H9 (cell line): ENCODE measurements around the gene CPD. TPM values are rescaled to one million over a fixed set of nuclear protein-coding genes. Genes with fewer than 3 reads are reported as not detected.

ENCODE experiments used
- DNase-seq: peaks from one replicate; pipeline ENCODE4 v3.0.0-alpha.2; 2017
- H2AFZ ChIP-seq: one replicate; pipeline ENCODE4 v1.6.1; 2013; ENCODE audit warnings: mild to moderate bottlenecking, low read length, control low read depth, moderate library complexity
- H2AK5ac ChIP-seq: 2 replicates; pipeline ENCODE4 v1.6.1; 2013; ENCODE audit warnings: low read length, control low read depth, mixed read lengths; ENCODE audit not compliant: insufficient read length
- H2BK120ac ChIP-seq: one replicate; pipeline ENCODE4 v1.6.1; 2013; ENCODE audit warnings: low read depth, mild to moderate bottlenecking, low read length, control low read depth, inconsistent platforms; ENCODE audit not compliant: poor library complexity, severe bottlenecking
- H2BK12ac ChIP-seq: 2 replicates; pipeline ENCODE4 v1.6.1; 2013; ENCODE audit warnings: low read length, control low read depth, mixed read lengths, low read depth; ENCODE audit not compliant: insufficient read length
- H2BK15ac ChIP-seq: 2 replicates; pipeline ENCODE4 v1.6.1; 2013; ENCODE audit warnings: low read depth, low read length, control low read depth
- H2BK20ac ChIP-seq: one replicate; pipeline ENCODE4 v1.6.1; 2013; ENCODE audit warnings: low read depth, mild to moderate bottlenecking, low read length, control low read depth, inconsistent platforms; ENCODE audit not compliant: poor library complexity, severe bottlenecking
- H2BK5ac ChIP-seq: 2 replicates; pipeline ENCODE4 v1.6.1; 2013; ENCODE audit warnings: low read length, control low read depth, mixed read lengths; ENCODE audit not compliant: insufficient read length
- H3K14ac ChIP-seq: 2 replicates; pipeline ENCODE4 v1.6.1; 2013; ENCODE audit warnings: low read length, control low read depth; ENCODE audit not compliant: insufficient read depth
- H3K18ac ChIP-seq: 2 replicates; pipeline ENCODE4 v1.6.1; 2013; ENCODE audit warnings: low read depth, mild to moderate bottlenecking, mixed read lengths, low read length, control low read depth; ENCODE audit not compliant: insufficient read length
- H3K23ac ChIP-seq: 2 replicates; pipeline ENCODE4 v1.6.1; 2013; ENCODE audit warnings: low read length, control low read depth, mixed read lengths, low read depth; ENCODE audit not compliant: insufficient read length
- H3K23me2 ChIP-seq: 2 replicates; pipeline ENCODE4 v1.6.1; 2013; ENCODE audit warnings: low read depth, mild to moderate bottlenecking, mixed read lengths, low read length, control low read depth; ENCODE audit not compliant: insufficient read length, poor library complexity, severe bottlenecking
- H3K27ac ChIP-seq: 2 replicates; pipeline ENCODE4 v1.5.1; 2013; ENCODE audit warnings: low read length, control low read depth, mixed read lengths, low read depth; ENCODE audit not compliant: insufficient read length
- H3K27me3 ChIP-seq: 2 replicates; pipeline ENCODE4 v1.6.1; 2013; ENCODE audit warnings: low read length, control low read depth, inconsistent platforms; ENCODE audit not compliant: insufficient read depth
- H3K4ac ChIP-seq: 2 replicates; pipeline ENCODE4 v1.6.1; 2013; ENCODE audit warnings: low read depth, mild to moderate bottlenecking, control low read depth, inconsistent platforms, low read length, moderate library complexity
- H3K4me1 ChIP-seq: 2 replicates; pipeline ENCODE4 v1.6.1; 2013; ENCODE audit warnings: low read length, control low read depth, inconsistent platforms; ENCODE audit not compliant: insufficient read depth
- H3K4me2 ChIP-seq: 2 replicates; pipeline ENCODE4 v1.6.1; 2013; ENCODE audit warnings: low read length, control low read depth, mixed read lengths; ENCODE audit not compliant: insufficient read length, insufficient read depth
- H3K56ac ChIP-seq: 2 replicates; pipeline ENCODE4 v1.6.1; 2013; ENCODE audit warnings: low read depth, mild to moderate bottlenecking, mixed read lengths, low read length, control low read depth; ENCODE audit not compliant: insufficient read length
- H3K79me1 ChIP-seq: 2 replicates; pipeline ENCODE4 v1.6.1; 2013; ENCODE audit warnings: low read depth, mild to moderate bottlenecking, moderate library complexity, low read length, control low read depth, inconsistent platforms; ENCODE audit not compliant: insufficient read depth, poor library complexity, severe bottlenecking
- H3K79me2 ChIP-seq: 2 replicates; pipeline ENCODE4 v1.6.1; 2013; ENCODE audit warnings: low read length, control low read depth, inconsistent platforms; ENCODE audit not compliant: insufficient read depth
- H3K9ac ChIP-seq: 2 replicates; pipeline ENCODE4 v1.6.1; 2013; ENCODE audit warnings: low read length, control low read depth, mixed read lengths; ENCODE audit not compliant: insufficient read length; ENCODE audit errors: extremely low read depth
- H3K9me3 ChIP-seq: one replicate; pipeline ENCODE4 v1.6.1; 2013; ENCODE audit warnings: low read depth, low read length, inconsistent platforms; ENCODE audit not compliant: control insufficient read depth
- H3T11ph ChIP-seq: one replicate; pipeline ENCODE4 v1.6.1; 2013; ENCODE audit warnings: mild to moderate bottlenecking, low read length, control low read depth, inconsistent platforms
- H4K20me1 ChIP-seq: one replicate; pipeline ENCODE4 v1.6.1; 2013; ENCODE audit not compliant: control insufficient read depth, insufficient read length, insufficient read depth
- H4K5ac ChIP-seq: 2 replicates; pipeline ENCODE4 v1.6.1; 2013; ENCODE audit warnings: low read depth, mild to moderate bottlenecking, mixed read lengths, low read length, control low read depth; ENCODE audit not compliant: insufficient read length
- H4K8ac ChIP-seq: replicated peaks from 2 replicates; pipeline ENCODE4 v1.6.1; 2013; ENCODE audit warnings: low read length, control low read depth, mixed read lengths, low read depth; ENCODE audit not compliant: insufficient read length
- H4K91ac ChIP-seq: 2 replicates; pipeline ENCODE4 v1.6.1; 2013; ENCODE audit warnings: low read depth, mild to moderate bottlenecking, moderate library complexity, mixed read lengths, low read length, control low read depth; ENCODE audit not compliant: insufficient read length
- H3K27ac Mint-ChIP-seq, 3 experiments: 2 replicates in 2 of 3; 3 replicates in 1 of 3; pipeline ENCODE4 v1.8.0; 2020 to 2021; ENCODE audit warnings: mixed read lengths in 3 of 3, mild to moderate bottlenecking in 1 of 3, moderate library complexity in 1 of 3
- H3K27me3 Mint-ChIP-seq: 2 replicates; pipeline ENCODE4 v1.8.0; 2021; ENCODE audit warnings: low read depth, mild to moderate bottlenecking, moderate library complexity, mixed read lengths
- H3K36me3 Mint-ChIP-seq, 3 experiments: 2 replicates in 2 of 3; 3 replicates in 1 of 3; pipeline ENCODE4 v1.8.0; 2020 to 2021; ENCODE audit warnings: low read depth in 3 of 3, mixed read lengths in 3 of 3; ENCODE audit not compliant: insufficient read depth in 1 of 3
- H3K4me1 Mint-ChIP-seq, 2 experiments: 2 replicates each; pipeline ENCODE4 v1.8.0; 2020; ENCODE audit warnings: mixed read lengths in 2 of 2
- H3K4me3 Mint-ChIP-seq, 2 experiments: 2 replicates in 1 of 2; 3 replicates in 1 of 2; pipeline ENCODE4 v1.8.0; 2020 to 2021; ENCODE audit warnings: mild to moderate bottlenecking in 2 of 2, mixed read lengths in 2 of 2, moderate library complexity in 1 of 2
- H3K9me3 Mint-ChIP-seq, 2 experiments: 2 replicates in 1 of 2; 3 replicates in 1 of 2; pipeline ENCODE4 v1.8.0; 2020; ENCODE audit warnings: mild to moderate bottlenecking in 2 of 2, mixed read lengths in 2 of 2, moderate library complexity in 1 of 2
- CTCF ChIP-seq: fragments of 200-600 bp; sonication (generic); conservative IDR thresholded peaks from 3 replicates; pipeline ENCODE4 v1.8.0; 2021; ENCODE audit warnings: antibody characterized with exemption, mild to moderate bottlenecking
- WGBS: extraction: QIAGEN DNeasy Blood & Tissue Kit; methylation state at CpG from one replicate; pipeline ENCODE4 v1.1.7; 2013; ENCODE audit warnings: missing lambda C conversion rate, low lambda C conversion rate, mixed read lengths; ENCODE audit not compliant: insufficient read length; ENCODE audit errors: extremely low coverage; 5-methylcytosine and 5-hydroxymethylcytosine counted together
- total RNA-seq: library from RNA; stranded (reverse); gene quantifications from 2 replicates; pipeline ENCODE4 v1.2.1, GENCODE V29; 2021

The CPD gene
- total RNA-seq, 1 experiment from 2014 or later, result 47.0 TPM

DNA sequence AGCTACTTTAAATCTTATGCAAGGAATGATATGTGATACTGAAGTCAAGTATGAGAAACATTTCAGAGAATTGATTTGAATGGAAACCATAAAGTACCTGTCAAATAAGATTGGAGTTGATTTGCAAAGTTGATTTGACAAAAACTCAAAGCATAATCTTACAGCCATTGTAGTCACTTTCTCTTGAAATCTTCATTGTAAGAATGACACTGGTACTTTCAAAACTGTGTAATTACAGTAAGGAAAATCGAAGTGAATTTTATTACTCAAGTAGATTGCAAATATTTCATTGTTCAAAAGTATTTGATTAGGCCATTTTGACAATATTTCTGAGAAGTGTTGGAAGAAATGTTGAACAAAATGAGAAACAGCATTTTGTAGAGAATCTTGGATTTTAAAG, 3.6 kb downstream of the CPD start:
- Histone ChIP-seq H4K8ac (no peak overlapping the region), H4K5ac (no peak overlapping the region), H3K23ac (no peak overlapping the region), H4K91ac (no peak overlapping the region), H2AK5ac (no peak overlapping the region), H3K4me2 (no peak overlapping the region), H2AFZ (no peak overlapping the region), H3K4me1 (no peaks in the 10 kb centered on the region; the same call in 1 of the 2 replicates), H2BK12ac (no peak overlapping the region), H3K79me1 (no peaks in the 10 kb centered on the region), H3K56ac (no peak overlapping the region), H3K14ac (no peak overlapping the region), H3T11ph (no peak overlapping the region), H2BK120ac (no peak overlapping the region), H2BK20ac (no peak overlapping the region), H2BK15ac (no peak overlapping the region), H3K9me3 (no peaks in the 10 kb centered on the region), H3K23me2 (peaks cover 21% of the 10 kb centered on the region), H3K27me3 (peaks cover 12% of the 10 kb centered on the region; the same call in 1 of the 2 replicates), H3K9ac (no peak overlapping the region), H4K20me1 (peaks cover 2% of the 10 kb centered on the region), H3K27ac (no peak overlapping the region), H2BK5ac (no peak overlapping the region), H3K18ac (no peak overlapping the region), H3K4ac (no peak overlapping the region), H3K79me2 (no peaks in the 10 kb centered on the region)
- DNase-seq, result no peak
- H3K27me3 Mint-ChIP-seq, result peaks cover 29% of the 10 kb centered on the region
- no peak overlapping the region for H3K27ac Mint-ChIP-seq
- H3K36me3 Mint-ChIP-seq, result peaks cover 8 to 18% (median 15%) of the 10 kb centered on the region in 3 experiments; a peak in 6 of 7 replicates
- H3K9me3 Mint-ChIP-seq, result no peaks in the 10 kb centered on the region; a peak in 1 of 5 replicates
- H3K4me3 Mint-ChIP-seq, result no peak overlapping the region
- no peak for TF ChIP-seq CTCF
- H3K4me1 Mint-ChIP-seq, result peaks cover 45 to 49% of the 10 kb centered on the region in 2 experiments
- WGBS, result no CpG with 5 or more reads among the region's 1 CpG
